ENCODE measurements around the gene FSTL4.

GRCh38 chr5:133344266-133344665 is 268.1 kb downstream of the FSTL4 start:
- TF ChIP-seq EZH2 (IDR thresholded peaks at IDR 0.05; ENCODE audit: borderline replicate concordance, insufficient read depth, low read depth, low read length, poor library complexity, severe bottlenecking) (no peak), CTCF (IDR thresholded peaks at IDR 0.05) (no peak)

Measured in B cell (primary cell).